GM18519 (cell line): ENCODE measurements around the gene ZP1.

Experiments used
- ATAC-seq: cut with Tn5 transposase; IDR thresholded peaks from one replicate; pipeline ENCODE4 v1.9.1; 2021; ENCODE audit warnings: mild to moderate bottlenecking, moderate library complexity; ENCODE audit not compliant: unreplicated experiment, low FRiP score

Gene ZP1

DNA sequence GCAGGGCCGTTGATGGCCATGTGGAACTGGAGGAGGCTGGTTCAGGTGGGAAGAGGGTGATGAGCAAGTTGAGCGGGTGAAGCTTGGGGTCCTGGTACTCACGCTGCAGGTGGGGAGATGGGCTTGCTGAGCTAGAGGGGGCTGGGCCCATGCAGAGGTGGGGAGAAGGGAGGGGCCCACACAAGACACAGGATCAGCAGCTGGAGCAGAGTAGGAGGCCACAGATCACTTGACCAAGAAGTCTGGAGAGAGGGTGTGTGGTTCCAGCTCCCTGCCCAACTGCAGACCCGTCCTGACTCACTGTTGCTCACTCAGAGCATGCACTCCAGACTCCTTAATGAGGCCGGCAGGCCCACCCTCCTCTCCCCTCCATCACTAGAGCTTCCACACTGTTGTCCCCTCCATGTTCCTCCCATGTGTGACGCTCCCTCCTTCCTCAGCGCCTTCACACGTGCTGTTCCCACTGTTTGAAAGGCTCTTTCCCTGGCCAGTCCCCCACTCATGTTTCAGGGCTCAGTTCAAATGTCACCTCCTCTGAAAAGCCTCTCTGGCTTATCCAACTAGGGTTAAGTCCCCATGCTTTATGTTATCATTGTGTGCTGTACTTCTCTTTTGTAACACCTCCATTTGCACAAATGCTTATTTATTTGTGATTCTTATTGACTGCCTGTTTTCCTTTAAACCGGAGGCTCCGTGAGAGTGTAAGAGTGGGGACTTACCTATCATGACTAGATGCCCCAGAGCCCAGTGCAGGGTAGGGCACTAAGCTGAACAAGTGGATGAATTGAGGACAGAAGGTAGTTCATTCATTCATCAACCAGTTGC is 23.1 kb upstream of the ZP1 start:
- no peak for ATAC-seq

DNA sequence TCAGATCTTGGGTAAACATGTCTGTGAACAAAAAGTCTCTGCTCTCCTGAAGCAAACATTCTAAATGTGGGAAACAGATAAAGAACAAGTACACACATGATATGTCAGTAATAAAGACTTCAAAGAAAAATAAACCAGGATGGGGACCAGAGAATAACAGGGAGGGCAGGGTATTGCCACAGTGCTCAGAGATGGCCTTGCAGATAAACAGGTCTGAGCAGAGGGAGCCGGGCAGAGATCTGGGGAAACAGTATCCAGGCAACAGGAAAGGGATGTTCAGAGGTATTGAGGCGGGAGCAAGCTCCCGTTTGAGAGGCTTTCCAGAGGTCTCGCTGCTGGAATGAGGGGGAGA is 22.5 kb upstream of the ZP1 start:
- no peak for ATAC-seq

DNA sequence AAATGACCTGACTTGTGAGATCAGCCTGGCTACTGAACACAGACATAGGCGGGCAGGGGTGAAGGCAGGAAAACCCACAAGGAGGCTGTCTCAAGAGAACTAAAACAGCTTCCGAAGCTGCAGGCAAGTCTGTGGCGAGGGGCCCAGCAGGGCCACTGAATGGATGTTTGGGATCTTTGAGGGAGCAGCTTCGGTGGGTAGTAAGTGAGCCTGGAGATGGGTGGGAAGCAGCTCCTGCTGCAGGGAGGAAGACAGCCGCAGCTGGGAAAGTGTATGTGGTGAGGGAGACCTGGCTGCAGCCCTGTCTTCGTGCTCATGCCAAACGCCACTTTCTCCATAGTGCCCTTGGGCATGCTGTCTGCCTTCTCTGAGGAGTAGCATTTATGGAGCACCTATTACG is 22.0 kb upstream of the ZP1 start:
- no peak for ATAC-seq

DNA sequence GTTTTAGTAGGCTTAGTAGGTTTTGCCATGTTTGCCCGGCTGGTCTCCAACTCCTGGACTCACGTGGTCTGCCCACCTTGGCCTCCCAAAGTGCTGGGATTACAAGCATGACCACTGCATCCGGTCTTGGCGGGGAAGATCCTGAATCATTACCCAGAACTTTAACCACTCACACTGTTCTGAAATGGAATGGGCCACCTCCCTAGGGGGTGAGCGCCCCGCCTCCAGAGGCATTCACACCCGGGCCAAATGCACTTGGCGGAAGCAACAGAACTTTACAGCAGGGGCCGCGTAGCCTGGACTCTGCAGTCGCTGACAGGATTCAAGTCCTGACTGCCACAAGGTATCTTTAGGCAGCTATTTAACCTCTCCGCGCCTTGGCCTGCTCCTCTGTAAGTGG is 20.1 kb upstream of the ZP1 start:
- no peak for ATAC-seq

DNA sequence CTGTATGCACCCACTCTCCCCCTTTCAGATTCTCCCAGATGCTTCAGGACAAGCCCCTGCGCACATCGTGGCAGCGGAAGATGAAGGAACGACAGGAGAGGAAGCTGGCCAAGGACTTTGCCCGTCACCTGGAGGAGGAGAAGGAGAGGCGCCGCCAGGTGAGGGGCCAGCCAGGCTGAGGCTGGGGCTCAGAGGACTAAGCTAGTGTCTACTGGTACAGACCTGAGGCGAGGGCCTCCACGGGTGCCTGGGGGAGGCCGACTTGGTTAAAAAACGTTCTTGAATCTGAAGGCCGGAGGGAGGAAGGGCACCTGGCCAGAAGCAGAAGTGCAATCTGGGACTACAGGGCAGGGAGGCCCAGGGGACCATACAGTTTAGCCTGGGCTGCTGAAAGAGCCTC is 19.4 kb upstream of the ZP1 start:
- ATAC-seq: no peak

DNA sequence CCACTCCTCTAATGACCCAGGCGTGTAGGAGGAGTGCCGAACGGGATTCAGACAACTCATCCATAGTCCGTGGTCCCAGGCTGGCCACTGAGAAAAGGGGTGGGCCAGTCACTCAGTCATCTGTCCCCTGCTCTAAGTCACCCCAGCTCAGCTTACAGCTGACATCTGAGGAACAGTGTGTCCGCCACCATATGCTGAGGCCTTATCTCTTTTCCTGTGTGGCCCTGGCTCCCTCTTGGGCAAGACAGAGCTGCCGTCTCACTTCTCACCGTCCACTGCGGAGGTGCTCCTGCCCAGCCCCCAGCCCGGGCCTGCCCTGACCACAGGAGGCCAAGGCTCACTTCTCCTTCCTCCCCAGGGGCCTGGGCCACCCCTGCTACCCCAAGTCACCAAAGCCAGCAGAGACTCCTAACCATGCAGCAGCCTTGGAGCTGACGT is 18.6 kb upstream of the ZP1 start:
- ATAC-seq: no peak

DNA sequence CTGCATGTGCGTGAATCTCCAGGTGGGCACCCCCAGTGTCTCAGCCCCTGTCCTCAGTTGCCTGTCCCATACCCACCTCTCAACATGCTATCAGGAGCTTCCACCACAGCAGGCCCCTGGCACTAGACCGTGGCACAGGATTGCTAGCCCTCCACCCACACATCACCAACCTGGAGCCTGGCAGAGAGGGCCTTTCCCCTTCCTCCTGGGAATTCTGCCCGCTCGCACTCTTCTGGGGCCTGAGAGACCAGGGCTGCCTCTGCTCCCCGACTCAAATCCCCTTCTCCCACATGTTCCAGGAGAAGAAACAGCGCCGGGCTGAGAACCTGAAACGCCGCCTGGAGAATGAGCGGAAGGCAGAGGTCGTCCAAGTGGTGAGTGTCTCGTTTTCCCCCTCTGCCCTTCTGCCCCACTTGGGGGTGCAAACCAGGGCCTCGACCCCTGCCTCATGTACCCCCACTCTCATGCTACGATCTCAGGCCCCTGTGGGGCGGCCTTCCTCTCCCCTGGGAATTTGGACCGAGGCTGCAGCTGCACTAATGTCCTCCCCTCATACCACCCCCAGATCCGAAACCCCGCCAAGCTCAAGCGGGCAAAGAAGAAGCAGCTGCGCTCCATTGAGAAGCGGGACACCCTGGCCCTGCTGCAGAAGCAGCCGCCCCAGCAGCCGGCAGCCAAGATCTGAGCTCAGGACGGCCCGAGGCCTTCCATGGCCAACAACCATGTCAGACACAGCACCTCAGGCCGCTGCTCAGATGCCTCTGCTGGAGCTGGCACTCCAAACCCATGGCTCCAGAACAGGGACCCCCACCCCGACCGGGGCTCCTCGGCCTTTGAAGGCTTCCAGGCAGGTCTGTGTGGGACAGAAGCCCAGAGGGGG is 17.5 kb upstream of the ZP1 start:
- no peak for ATAC-seq

DNA sequence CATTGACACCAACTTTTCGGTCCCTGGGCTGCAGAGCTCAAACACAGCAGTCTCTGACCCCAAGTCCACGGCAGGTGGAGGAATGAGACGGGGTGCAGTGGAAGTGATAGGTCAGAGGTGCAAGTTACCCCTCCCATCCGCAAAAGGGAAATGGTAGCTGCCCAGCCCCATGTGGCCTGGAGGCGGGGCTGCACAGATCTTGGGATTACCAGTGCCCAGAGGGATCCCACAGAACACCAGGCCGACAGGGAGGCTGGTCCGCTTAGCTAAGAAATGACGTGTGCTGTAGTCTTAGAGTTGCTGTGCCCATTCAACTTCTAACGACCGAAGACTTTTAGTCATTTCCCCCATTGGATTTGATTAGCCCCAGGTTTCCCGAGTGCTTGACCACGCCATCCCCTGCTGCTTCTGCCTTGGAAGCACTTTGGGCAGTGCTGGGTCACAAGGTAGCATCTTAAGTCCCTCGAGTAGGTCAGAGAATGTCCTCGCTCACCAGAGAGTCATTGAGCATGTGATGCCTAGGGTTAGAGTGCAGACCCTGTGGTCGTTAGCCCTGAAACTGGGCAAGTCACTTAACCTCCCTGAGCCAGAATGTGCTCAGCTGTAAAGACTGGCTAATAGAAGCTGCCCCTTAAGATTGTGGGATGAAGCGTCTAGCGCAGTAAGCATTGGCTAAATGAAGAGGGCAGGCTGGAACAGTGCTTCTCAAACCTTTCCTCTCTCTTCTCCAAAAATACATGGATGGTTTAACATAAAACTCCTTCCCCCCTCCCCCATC is 15.8 kb upstream of the ZP1 start:
- ATAC-seq: no peak

DNA sequence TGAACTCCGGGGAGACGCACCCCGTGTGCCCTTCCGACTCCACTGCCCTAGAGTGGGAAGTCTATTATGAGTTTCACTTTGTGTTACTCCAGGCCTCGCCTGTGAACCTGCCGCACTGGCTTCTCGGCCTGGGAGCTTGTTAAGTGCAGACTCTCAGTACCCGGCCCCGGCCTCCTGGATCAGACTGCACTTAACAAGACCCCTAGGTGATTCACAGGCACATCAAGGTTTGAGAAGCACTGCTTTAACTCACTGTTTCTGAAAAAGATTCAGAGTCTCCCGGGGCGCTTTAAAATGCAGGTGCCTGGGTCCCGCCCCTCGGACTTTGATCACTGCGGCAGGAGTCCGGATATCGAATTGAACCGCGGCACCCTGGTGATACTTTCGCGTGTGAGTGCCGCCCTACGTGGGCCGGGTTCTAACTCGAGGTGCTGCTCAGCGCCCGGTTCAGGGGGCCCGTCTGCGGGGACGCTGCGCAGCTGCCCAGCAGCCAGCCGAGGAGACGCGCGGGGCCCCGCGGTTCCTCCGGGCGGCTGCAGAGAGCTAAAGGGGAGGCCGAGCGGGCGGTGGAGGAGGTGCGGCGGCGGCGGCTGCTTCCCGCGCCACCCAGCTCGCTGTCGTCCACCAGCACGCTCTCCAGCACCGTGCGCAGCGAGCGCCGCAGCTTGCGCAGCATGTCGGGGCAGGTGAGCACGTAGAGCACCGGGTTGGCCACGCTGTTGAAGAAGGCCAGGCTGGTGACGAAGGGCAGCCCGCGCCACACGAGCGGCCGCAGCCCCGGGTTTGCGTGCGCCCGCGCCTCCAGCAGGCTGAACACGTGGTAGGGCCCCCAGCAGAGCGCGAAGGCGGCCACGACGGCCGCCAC is 15.0 kb upstream of the ZP1 start:
- ATAC-seq: no peak

DNA sequence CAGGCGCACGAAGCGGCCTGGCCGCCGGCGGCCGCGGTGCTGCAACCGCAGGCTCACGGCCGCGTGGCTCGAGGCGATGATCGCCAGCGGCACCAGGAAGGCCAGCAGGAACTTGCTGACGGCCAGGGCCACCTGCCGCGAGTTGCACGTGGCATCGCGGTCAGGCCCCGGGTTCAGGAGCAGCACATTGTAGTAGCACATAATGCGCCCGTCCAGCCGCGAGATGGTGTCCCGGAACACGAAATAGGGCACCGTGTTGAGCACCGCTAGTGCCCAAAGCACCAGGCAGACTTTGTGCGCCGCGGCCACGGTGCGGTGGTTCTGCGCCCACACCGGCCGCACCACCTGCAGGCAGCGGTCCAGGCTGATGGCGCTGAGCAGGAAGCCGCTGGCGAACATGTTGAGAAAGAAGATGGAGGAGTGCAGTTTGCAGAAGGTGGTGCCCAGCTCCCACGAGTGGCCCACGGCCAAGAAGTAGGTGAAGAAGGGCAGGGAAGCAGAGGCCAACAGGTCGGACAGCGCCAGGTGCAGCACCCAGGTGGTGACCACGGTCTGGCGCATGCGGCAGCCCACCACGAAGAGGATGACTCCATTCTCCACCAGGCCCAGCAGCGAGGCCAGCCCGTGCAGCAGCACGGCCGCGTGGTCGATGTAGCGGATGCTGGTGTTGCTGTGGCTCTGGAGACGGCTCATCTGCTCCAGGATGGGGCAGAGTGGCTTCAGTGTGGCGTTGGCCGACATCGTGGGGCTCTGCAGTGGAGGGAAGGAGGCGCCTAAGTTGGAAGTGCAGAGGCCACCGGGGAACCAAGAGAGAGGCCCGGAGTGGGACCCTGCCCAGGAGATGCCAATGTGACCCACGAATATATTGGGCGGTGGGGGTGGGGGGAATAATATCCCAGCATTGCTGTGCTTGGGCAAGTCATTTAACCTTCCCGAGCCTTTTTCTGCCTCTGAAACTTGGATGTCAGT is 14.1 kb upstream of the ZP1 start:
- no peak for ATAC-seq

DNA sequence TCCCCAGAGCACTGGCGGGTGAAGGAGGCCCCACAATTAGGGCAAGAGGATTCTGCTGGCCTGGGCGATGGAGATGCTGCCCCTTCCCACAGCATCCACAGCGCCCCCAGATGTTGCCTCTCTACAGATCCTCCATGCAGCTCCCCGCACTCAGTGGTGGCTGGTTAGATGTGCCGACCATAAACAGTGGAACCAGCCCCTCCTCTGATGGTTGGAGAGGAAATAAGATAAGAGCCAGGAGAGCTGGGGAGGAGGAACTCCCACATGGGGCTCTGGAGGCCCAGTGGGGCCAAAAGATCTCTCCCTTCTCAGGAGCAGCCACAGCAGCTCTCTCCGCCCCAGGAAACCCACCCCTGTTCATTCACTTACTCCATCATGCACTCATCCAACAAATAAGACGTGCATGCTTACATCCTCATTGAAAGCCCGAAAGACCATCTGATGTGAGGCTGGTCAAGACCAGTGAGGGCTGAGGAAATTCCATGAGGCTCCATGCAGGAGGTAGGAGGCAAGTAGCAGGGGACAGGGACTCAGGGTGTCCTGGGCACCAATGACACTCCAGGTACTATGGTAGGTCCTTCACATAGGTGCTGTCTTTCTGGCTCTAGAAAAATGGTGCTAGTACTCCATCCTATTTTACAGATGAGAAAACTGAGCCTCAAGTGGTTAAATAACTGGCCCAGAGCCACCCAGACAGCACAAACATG is 13.0 kb upstream of the ZP1 start:
- no peak for ATAC-seq

DNA sequence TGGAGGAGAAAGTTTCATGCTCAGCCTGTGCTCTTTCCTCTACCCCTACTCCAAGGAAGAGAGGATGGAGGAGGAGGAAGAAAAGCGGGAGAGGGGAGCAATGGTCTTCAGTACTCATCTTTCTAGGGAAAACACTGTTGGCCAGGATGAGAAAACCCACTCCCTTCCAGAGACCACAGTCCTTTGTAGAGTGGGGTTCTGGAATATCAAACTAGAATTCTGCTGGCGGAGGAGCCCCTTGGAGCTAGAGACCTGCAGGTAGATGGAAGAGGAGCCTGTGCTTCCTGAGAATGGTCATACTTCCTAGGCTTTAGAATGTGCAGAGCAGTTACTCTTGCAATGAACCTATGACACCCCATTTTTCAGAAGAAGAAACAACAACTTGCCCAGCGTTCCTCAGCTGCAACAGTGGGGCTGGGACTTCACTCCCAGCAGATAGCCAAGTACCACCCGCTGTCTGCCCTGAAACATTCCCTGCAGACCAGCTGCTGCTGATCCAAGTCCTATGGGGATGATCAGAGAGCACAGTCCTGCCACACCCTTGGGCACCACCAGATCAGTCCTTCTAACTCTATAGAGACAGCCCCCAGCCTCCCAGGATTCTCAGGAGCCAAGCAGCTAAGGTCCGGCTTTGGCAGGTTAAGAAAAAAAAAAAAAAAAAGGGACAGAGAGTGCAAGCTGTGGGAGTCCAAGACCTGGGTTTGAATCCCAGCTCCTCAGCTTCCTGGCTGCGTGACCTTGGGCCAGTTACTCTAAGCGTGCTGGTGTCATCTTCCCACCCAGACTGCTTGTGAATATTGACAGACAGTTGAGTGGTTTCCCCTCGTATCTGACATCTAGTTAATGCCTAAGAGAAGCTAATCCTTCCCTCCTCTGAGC is 12.3 kb upstream of the ZP1 start:
- ATAC-seq: no peak

DNA sequence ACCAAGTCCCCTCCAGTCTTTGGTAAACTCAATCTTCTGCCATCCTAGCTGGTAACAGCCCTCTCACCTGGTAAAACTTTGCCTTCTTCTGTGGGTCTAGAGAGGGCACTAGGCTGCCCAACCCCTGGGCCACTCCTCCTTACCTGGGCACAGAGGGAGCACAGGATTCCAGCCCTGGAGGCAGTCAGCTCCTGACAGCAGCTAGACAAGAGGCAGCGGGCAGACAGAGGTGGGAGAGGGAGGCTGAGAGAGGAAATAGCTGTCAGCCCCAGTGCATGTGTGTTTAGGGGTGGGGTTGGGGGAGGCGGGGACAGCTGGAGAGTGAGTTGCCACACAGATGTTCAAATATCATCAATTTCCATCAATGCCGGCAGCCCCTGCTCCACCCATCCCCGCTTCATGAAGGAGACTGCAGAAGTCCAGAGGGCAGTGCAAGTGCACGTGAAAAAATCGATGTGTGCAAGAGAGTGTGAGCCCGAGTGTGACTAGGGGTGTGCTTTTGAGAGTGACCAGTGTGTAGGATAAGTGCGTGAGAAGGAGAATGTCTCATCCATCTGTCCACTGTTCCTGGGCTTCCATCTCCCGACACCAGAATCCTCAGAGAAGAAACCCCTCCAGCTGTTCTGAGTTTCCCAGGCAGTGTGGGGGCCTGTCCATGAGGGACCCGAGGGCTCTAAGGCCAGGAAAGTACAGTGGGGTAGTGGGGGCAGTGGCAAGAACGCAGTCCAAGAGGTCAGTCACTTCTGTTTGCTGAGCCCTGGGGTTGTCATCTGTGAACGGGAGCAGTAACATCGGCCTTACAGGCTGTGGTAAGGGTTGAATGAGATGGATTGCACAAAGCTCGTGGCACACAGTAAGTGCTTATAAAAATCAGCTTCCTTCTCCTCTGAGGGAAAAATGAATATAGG is 11.4 kb upstream of the ZP1 start, which contains the start of gene PTGDR2:
Gene PTGDR2 (minus strand): TSS at position 225 of the 908 bp plus-strand sequence. CDS start 2,228 bp downstream, outside the sequence.
- ATAC-seq: no peak

DNA sequence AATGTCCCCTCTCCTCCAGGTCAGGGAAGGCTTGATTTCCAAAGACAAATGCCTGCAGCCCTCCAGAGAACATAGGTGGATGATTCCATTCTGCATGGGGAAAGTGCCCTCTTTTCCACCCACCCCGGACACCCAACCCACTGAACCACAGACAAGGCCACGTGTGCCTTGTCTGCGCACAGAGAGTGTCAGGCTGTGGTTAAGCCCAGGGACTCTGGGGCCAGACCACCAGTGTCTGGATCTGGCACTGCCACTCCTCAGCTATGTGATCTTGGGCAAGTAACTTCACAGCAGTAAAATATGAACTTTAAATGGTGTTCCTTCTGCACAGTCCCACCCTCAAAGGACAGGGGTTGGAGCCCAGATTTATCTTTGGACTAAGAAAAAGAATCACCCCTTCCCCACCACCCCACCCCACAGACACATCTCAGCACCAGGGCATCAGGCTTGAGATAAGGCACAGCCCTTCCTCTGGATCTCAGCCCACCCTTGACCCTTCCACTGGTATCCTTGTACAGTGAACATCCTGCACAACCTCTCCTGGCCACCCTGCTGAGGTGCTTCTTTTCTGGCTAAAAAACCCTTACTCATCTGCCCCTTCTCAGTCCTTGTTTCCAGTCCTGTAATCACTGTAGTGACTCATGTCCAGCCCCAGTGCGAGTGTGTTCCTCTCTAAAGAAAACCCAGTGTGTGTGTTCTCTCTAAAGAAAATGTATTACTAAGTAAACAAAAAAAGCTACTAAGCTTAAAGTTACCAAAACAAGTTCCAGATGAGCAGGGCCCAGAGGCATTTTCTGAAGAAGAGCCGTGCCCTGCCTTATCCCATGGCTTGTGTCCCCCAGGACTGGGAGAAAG is 9.7 kb upstream of the ZP1 start:
- ATAC-seq: no peak

DNA sequence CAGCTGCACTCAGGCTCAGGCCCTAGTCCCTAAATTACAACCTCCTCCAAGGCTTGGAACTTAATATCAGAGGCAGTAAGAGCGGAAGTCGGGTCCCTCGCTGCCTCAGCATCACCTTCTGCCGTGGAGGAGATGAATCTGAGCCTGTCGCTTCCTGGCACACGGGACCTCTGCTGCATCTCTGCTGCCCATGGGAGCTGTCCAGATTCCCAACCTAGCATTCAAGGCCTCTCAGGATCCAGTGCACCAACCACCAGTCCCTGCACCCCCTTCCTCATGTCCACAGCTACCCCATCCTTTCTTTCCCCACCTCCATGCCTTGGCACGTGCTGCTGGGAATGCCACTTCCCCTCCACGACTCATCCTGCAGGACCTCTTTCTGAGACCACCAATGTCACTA is 9.1 kb upstream of the ZP1 start:
- no peak for ATAC-seq
